ENCODE results near the gene NAPSA. TPM values are rescaled to one million over a fixed set of nuclear protein-coding genes. Genes with fewer than 3 reads are reported as not detected.

NAPSA gene
- 0.48 TPM in 1 of 2 replicates, not detected in the other for total RNA-seq
- polyA plus RNA-seq, result 0.19 and 0.41 TPM in 2 replicates
- polyA plus RNA-seq (2011; cell fraction: cytosol; rRNA removed), result 0.08 and 0.28 TPM in 2 replicates
- polyA plus RNA-seq (2011; cell fraction: nucleus; rRNA removed), result 1.4 and 2.0 TPM in 2 replicates
- 0.44 and 0.87 TPM in 2 replicates for polyA plus RNA-seq (2012)
- polyA minus RNA-seq, result 0.46 TPM in 1 of 2 replicates, not detected in the other
- not detected for polyA minus RNA-seq (2011; cell fraction: cytosol; rRNA and poly(A)+ RNA removed)
- 0.53 and 0.77 TPM in 2 replicates for polyA minus RNA-seq (2011; cell fraction: nucleus; rRNA and poly(A)+ RNA removed)
- Bru-seq, nascent RNA, result percentile 4 among the genes with signal in this experiment
- BruChase-seq, experiment 1, labeled RNA remaining after a 6-hour chase, result percentile 19 among the genes with signal in this experiment
- BruChase-seq, experiment 2, labeled RNA remaining after a 2-hour chase, result percentile 14 among the genes with signal in this experiment
- long read RNA-seq, partial matches to known transcripts, result 0 of 1 reads
- long read RNA-seq, other reads (novel, unspliced or antisense), result 1 of 1 reads

GRCh38 chr19:50365434-50366306 is at the start of gene NAPSA:
Gene NAPSA (minus strand): TSS chr19:50365639. CDS start chr19:50365621, 18 bp downstream.
- Histone ChIP-seq H3K9me1 (replicated peaks; ENCODE audit: control insufficient read depth, extremely low read depth, insufficient read depth, low read length) (no peaks in the 10 kb centered on the region), H3K4me2 (ENCODE audit: insufficient read depth, low read length) (no peak within 1 kb of the TSS), H3K4me3 (replicated peaks in 1 of 3; ENCODE audit: insufficient read depth in 1 of 3, low read depth in 1 of 3, low read length in 3 of 3) (no peak within 1 kb of the TSS), H3K27ac (ENCODE audit: insufficient read depth, low read depth, low read length) (no peak within 1 kb of the TSS), H2AFZ (ENCODE audit: low read depth, low read length) (no peak within 1 kb of the TSS), H4K20me1 (replicated peaks; ENCODE audit: control insufficient read depth, extremely low read depth, insufficient read depth, low read length) (no peaks in the 10 kb centered on the region), H3K9ac (replicated peaks; ENCODE audit: extremely low read depth, insufficient read depth, low read length) (no peak within 1 kb of the TSS), H3K79me2 (ENCODE audit: control insufficient read depth, insufficient read depth, low read length) (no peaks in the 10 kb centered on the region), H3K36me3 (ENCODE audit: control insufficient read depth in 2 of 2, extremely low read depth in 1 of 2, insufficient read depth in 2 of 2, low read length in 2 of 2) (no peaks in the 10 kb centered on the region), H3K27me3 (ENCODE audit: control insufficient read depth in 2 of 2, insufficient read depth in 2 of 2, low read length in 2 of 2) (no peaks in the 10 kb centered on the region), H3K9me3 (replicated peaks; ENCODE audit: control insufficient read depth, insufficient read depth, low read length) (no peaks in the 10 kb centered on the region), H3K4me1 (ENCODE audit: control insufficient read depth, extremely low read depth, insufficient read depth, low read length) (peaks cover 5% of the 10 kb centered on the region)
- no TSS peak for BruUV-seq (replicated peaks)
- ChIA-PET CTCF (interaction anchor here (2.1 to 5.5 kb wide), 3 partner anchors 8 to 98 kb away, joined by 12 to 144 read pairs (median 88); no protein-coding TSS in a partner anchor), POLR2A (no interaction called here)
- DNase-seq (ENCODE audit: low read depth, low spot score), result no peak
- intact Hi-C loops (cut with micrococcal nuclease) (no loop called here), dilution Hi-C loops (cut with MboI; ENCODE audit: extremely low pct_ligation_motif_present, low sequenced_read_pairs) (no loop called here)
- TF ChIP-seq GATA2 (IDR thresholded peaks at IDR 0.05; ENCODE audit: insufficient read depth, insufficient read length, low read depth, low read length) (no peak), FOS (IDR thresholded peaks at IDR 0.05; ENCODE audit: borderline replicate concordance, insufficient read depth, low read length) (no peak), POLR2AphosphoS5 (IDR thresholded peaks at IDR 0.05; ENCODE audit: insufficient read depth, low read depth, low read length) (no peak), EZH2 (IDR thresholded peaks at IDR 0.05; ENCODE audit: borderline replicate concordance, low read depth, low read length, severe bottlenecking) (no peak), CTCF (IDR thresholded peaks at IDR 0.05; ENCODE audit: extremely low read depth in 1 of 2, insufficient read depth in 1 of 2, low read depth in 1 of 2, low read length in 2 of 2) (no peak), JUN (IDR thresholded peaks at IDR 0.05; ENCODE audit: borderline replicate concordance, insufficient read depth, insufficient read length, low read depth) (no peak), MAX (IDR thresholded peaks at IDR 0.05; ENCODE audit: insufficient read depth, insufficient read length) (no peak), POLR2A (IDR thresholded peaks at IDR 0.05; ENCODE audit: low read depth, low read length) (no peak), MYC (IDR thresholded peaks at IDR 0.05; ENCODE audit: low read depth, low read length) (no peak)
- no peak for FAIRE-seq

Measured in endothelial cell of umbilical vein (primary cell).